GM21526 (cell line): ENCODE data around the gene NETO2.
"Not testable (repeated sequence)": the region's sequence is repeated elsewhere in the genome, so short reads cannot be mapped to it uniquely, and the experiment has no call there.

ENCODE experiments used
- ATAC-seq: cut with Tn5 transposase; IDR thresholded peaks from one replicate; pipeline ENCODE4 v1.9.1; 2021; ENCODE audit warnings: moderate library complexity; ENCODE audit not compliant: unreplicated experiment, low FRiP score

The NETO2 gene

DNA sequence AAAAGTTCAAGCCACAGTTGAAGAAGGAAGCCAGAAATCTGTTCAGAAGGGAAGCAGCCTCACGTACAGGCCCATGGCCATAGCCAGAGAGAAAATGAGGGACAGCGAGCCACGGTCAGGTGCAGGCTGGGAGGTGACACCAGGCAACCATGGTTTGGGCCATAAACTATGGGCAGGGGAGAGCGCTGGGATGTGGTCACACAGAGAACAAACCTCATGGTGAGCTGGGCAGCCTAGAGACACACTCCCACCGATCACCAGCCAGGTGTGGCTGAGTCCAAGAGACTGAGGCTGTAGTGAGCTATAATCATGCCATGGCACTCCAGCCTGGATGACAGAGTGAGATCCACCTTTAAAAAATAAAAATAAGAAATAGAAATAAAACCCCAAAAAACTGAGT is 76.5 kb downstream of the NETO2 start:
- no peak for ATAC-seq

DNA sequence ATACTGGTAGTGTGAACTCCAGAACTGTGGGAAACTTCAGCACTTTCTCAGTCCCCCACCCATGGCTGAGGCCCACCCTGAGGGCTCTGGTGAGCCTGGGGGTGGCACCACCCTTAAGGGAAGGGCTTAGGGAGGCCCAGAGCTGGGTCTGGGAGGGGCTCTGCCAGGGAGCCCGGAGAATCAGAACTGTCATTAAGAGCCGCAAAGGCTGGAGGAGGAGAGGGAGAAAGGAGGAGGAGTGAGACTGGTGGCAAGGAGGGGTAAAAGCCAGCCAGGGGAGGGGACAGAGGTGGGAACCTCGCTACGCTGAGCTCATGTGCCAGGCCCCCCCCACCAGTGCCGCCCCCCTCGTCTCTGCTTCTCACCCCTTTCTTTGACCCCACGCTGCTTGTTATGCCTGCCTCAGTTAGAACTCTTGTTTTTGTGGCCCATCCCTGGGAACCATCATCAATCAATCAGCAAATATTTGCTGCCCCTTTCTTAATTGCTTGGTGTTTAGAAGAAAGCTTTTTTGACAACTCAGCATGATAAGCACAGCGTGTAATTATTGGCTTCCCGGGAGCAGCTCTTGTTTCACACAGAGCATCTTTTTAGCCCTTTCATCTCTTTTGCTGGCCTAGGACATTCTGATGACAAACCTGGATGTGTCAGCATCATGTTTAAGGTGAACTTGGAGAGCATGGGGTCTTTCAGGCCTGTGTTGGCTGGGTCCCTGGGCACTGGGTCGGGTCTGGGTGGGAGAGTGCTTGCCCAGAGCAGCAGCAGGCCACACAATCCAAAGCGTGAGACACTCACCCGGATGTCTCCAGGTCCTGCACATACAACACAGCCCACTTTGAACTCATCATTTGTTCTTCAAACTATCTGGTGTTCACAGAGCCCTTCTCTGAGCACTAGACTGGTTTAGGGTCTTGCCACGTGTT is 77.7 kb downstream of the NETO2 start:
- ATAC-seq: no peak

DNA sequence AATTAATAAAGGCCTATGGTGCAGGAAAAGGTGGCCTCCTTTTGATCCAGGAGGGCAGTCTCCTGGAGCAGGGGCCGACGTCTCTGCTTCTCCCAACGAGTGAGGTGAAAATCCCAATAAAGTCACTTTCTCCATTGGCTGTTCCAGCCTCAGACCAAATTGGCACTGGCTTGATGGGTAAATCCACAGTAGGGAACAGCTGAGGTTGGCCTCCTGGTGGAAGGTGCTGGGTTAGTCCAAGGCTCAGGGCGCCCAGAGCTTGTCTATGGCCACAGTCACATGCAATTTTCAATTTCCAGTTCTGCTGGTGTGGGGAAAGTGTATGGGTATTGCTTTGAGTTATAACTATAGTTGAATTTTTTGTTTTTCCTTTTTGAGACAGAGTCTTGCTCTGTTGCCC is 79.0 kb downstream of the NETO2 start:
- no peak for ATAC-seq

DNA sequence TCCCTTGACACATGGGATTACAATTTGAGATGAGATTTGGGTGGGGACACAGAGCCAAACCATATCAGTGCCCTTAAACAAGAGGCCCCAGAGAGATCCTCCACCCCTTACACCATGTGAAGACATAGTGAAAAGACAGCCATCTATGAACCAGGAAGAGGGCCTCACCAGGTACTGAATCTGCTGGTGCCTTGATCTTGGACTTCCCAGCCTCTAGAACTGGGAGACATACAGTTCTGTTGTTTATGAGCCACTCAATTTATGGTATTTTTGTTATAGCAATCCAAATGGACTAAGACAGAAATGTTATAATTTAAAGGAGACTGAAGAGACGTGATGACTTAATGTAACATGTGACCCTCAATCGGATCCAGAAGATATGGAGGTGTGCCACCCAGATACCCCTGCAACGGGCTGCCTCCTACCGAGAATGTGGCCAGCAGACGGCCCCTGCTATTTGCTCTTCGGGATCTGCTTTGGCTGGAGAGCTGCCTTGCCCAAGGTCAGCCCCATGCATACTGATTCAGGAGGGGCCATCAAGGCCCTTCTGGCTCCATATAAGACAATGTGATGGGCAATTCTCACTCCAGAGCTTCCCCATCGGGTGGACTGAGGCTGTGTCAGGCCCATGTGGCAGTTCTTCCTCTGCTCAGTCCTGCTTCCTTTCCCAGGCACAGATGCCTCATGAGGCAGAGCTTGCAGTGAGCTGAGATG is 80.6 kb downstream of the NETO2 start:
- ATAC-seq: no peak

GRCh38 chr16:47061204-47061603 is 82.5 kb downstream of the NETO2 start:
- no peak for ATAC-seq

DNA sequence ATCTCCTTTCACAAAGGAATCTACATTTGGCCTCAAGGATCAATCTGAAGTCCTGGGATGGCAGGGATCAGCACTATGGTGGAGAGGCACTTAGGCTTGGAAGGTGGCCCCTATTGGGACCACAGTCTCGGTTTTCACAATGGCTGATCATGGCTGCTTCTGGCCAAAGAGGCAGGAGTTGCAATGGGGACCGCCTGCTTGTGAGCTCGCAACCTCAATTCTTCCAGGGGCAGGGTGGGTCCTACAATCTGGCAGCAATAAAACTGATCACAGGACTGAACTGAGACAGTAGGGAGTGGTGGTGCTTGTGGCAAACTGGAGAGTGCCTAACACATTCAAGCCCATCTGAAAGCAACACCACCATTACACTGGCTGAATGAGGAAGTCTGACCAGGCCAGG is 83.1 kb downstream of the NETO2 start:
- no peak for ATAC-seq

- no peak for ATAC-seq
Observed at GRCh38 chr16:47059991-47060390, 83.8 kb downstream of the NETO2 start.

DNA sequence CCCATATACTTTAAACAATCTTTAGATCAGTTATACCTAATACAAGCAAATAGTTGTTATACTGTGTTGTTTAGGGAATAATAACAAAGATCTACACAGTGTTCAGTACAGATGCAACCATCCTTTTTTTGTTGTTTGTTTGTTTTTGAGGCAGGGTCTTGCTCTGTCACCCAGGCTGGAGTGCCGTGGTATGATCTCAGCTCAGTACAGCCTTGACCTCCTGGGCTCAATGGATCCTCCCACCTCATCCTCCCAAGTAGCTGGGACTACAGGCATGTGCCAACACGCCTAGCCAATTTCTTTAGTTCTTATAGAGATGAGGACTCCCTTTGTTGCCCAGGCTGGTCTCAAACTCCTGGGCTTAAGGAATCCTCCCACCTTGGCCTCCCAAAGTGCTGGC is 84.6 kb downstream of the NETO2 start:
- ATAC-seq: not testable (repeated sequence)

DNA sequence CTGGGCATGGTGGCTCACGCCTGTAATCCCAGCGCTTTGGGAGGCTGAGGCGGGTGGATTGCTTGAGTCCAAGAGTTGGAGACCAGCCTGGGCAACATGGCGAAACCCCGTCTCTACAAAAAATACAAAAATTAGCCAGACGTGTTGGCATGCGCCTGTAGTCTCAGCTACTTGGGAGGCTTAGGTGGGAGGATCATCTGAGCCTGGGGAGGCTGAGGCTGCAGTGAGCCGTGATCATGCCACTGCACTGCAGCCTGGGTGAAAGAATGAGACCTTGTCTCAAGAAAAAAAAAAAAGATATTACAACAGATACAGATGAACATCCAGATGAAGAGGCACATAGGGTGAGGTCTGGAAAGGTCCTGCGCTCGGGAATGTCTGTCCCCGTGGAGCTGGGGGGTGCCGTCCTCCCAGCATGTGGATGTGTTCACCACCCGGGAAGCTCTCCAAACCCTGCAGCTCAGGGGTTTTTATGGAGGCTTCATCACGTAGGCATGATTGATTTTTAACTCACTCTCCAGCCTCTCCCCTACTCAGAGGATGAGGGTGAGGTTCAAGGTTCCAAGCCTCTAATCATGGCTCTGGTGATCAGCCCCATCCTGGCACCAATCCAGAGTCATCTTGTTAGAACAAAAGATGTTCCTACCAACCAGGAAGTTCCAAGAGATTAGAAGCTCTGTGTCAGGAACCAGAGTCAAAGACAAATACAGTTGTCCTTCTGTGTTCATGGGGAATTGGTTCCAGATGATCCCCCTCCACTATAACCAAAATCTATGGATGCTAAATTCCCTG is 85.3 kb downstream of the NETO2 start:
- ATAC-seq: no peak

- no peak for ATAC-seq
Observed at GRCh38 chr16:47057630-47057993, 86.1 kb downstream of the NETO2 start.

GRCh38 chr16:47056688-47057629 is 86.8 kb downstream of the NETO2 start:
- ATAC-seq: no peak

DNA sequence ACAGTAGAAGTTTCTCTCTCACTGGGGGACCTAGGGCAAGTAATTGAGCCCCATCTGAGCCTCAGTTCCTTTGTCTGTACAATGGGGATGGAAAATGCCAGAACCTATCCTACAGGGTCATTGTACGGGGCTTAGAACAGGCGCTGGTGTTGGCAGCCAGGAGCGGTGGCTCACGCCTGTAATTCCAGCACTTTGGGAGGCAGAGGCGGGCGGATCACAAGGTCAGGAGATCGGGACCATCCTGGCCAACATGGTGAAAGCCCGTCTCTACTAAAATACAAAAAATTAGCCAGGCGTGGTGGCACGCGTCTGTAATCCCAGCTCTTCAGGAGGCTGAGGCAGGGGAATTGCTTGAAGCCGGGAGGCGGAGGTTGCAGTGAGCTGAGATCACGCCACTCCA is 87.7 kb downstream of the NETO2 start:
- not testable (repeated sequence) for ATAC-seq

GRCh38 chr16:47055136-47055885 is 88.4 kb downstream of the NETO2 start:
- ATAC-seq: no peak

DNA sequence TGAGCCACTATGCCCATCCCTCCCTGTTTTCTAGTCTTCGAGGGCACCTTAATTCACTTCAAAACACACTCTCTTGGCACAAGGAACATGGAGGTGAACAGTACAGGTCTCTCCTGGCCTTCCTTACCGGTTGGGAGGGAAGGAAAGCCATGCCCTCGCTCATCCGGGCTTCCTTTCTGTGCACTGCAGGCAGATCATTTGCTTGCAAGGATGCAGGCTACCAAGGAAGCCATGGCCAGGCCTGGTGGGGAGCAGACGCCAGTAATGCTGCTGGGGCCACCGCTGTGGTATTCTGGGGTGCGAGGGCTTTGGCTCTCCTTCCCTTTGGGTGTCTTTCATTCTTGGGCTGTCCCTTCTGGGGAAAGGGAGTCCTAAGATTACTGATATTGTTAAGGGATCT is 89.4 kb downstream of the NETO2 start:
- ATAC-seq: no peak

GRCh38 chr16:47053895-47054294 is 89.8 kb downstream of the NETO2 start:
- no peak for ATAC-seq

DNA sequence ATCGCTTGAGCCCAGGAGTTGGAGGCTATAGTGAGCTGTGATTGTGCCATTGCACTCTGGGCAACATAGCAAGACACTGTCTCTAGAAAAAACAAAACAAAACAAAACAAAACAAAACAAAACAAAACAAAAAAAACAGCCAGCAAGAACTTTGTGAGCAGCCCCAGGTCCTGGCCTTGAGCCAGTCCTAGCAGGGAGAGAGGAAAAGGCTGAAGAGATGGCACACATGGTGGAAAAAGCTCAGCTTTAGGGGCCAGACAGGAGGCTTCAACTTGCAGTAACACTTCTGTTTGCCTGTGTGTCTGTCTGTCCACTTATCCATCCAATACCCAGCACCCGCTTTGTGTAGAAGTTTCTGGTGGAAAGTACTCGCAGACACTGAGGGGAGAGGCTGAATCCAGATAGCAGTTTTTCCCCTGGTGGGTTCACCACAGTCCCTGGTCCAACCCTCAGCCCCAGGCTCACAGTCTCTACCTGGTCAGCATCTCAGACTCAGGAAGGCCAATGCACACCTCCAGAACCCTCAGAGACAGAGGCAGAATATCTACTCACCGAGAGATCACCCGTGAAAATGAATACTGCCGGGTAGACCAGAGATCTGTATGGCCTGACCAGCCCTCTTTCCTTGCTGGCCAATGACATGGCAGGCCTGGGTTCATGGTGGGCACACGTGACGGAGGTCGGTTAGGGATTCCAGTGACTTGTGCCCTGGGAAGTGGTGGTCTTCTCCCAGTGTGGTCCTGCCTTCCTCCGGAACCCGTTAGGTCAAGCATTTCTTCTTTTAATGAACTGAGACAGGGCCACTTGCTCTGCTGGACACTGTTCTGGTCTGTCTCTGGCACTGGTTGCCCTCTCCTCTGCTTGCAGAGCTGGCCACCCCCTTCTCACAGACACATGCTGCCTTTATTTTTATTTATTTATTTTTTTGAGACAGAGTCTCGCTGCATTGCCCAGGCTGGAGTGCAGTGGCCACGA is 90.8 kb downstream of the NETO2 start:
- ATAC-seq: no peak

DNA sequence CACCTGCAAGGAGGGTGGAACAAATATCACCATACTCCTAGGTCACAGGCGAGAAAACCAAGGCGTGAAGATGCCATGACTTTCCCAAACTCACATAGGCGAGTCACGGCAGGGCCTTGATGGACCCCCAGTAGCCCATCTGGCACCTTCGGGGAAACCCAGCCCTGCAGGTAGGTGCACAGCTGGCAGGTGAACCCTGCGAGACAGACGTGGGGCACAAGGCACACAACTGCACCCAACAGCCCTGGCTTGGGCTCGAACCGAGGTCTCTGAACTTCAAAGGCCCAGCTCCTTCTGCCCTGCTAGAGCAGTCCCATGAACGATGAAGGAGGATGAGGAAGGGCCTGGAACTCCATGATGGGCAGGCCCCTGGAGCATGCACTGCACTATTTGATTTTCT is 92.7 kb downstream of the NETO2 start:
- ATAC-seq: no peak

DNA sequence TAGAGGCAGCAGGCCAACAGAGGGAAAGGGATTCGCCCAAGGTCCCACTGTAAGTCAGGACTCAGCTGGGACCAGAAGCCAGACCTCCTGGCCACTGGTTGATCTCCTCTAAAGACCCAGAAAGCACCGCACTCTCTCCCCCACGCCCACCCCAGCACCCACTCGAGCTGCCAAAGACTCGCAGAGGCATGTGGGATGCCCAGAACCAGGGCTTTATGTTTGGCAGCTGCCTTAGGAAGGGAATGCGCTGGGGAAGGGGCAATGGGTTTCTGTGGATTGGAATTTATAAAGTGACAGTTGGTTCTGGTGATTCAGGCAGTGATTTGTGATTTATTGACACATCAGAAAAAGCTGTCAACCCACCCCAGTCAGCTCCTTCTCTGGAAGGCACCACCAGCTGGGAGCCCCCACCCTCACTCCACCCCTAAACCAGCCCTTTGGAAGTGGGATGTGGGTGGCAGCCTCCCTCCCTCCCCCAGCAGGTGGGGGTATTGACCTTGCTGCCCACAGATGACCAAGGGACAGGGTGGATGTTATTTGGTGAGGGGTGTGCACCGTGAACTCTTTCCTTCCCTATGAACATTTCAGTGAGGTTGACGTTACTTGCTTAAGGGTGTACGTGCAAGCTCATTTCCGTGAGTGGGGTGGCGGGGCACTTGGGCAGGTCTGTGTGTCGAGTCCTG is 93.7 kb downstream of the NETO2 start:
- no peak for ATAC-seq
